ENCODE results near the gene AXIN1.

GRCh38 chr16:273547-274421 lies 78.7 kb downstream of the AXIN1 start:
- TF ChIP-seq CTCF (IDR thresholded peaks at IDR 0.05) (no peak), POLR2A (IDR thresholded peaks at IDR 0.05) (no peak)
